GM21737 (cell line): ENCODE measurements around the gene ZNF701.

Experiments
- ATAC-seq: cut with Tn5 transposase; IDR thresholded peaks from one replicate; pipeline ENCODE4 v1.9.1; 2021; ENCODE audit warnings: mild to moderate bottlenecking, moderate library complexity; ENCODE audit not compliant: unreplicated experiment

Gene ZNF701

DNA sequence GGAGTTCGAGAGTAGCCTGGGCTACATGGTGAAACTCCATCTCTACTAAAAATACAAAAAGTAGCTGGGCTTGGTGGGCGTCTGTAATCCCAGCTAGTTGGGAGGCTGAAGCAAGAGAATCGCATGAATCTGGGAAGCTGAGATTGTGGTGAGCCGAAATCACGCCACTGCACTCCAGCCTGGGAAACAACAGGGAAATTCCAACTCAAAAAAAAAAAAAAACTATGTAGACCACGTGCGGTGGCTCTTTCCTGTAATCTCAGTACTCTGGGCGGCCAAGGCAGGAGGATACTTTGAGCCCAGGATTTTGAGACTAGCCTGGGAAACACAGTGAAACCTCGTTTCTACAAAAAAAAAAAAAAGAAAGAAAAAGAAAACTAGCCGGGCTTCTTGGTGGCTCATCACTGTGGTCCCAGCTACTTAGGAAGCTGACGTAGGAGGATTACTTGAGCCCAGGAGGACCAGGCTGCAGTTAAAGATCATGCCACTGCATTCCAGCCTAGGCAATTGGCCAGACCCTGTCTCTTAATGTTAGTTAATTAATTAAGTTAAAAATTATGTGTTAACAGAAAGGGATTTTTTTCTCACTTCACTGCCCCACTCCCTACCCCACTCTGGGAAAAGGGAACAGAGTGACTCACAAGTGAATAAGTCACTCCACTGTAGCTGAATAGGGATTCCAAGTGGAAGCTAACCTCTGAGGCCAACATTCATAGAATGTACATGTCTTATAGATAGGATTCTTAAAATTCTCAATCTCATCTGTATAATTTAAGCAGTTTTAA, 65.9 kb downstream of the ZNF701 start:
- no peak for ATAC-seq
